GM12878 (cell line): ENCODE results near the gene REEP3. TPM values are rescaled to one million over a fixed set of nuclear protein-coding genes. Genes with fewer than 3 reads are reported as not detected.

Experiments used
- CBFB ChIP-seq: IDR thresholded peaks from 2 replicates; pipeline ENCODE4 v1.6.1; 2016; ENCODE audit warnings: antibody characterized with exemption, low read depth
- CREB1 ChIP-seq: IDR thresholded peaks from 2 replicates; pipeline ENCODE4 v1.6.1; 2012; ENCODE audit warnings: low read depth, mild to moderate bottlenecking, inconsistent platforms
- LARP7 ChIP-seq: fragments of 450-650 bp; IDR thresholded peaks from 2 replicates; pipeline ENCODE4 v1.6.1; 2017; ENCODE audit warnings: mild to moderate bottlenecking
- REST ChIP-seq: IDR thresholded peaks from 2 replicates; pipeline ENCODE4 v1.6.1; 2012; ENCODE audit warnings: mild to moderate bottlenecking, low read depth, low read length
- SKIL ChIP-seq: fragments of 450-650 bp; IDR thresholded peaks from 2 replicates; pipeline ENCODE4 v1.6.1; 2017; ENCODE audit warnings: mild to moderate bottlenecking, low read depth, inconsistent platforms; ENCODE audit not compliant: poor library complexity, severe bottlenecking
- SUPT20H ChIP-seq: IDR thresholded peaks from 2 replicates; pipeline ENCODE4 v1.6.1; 2011; ENCODE audit warnings: low read depth, mild to moderate bottlenecking, low read length, moderate library complexity, borderline replicate concordance; ENCODE audit not compliant: control insufficient read depth
- TCF3 ChIP-seq: IDR thresholded peaks from 2 replicates; pipeline ENCODE4 v1.6.1; 2012; ENCODE audit warnings: low read depth, mild to moderate bottlenecking, low read length, borderline replicate concordance; ENCODE audit not compliant: insufficient read depth
- TCF7 ChIP-seq: IDR thresholded peaks from 2 replicates; pipeline ENCODE4 v1.6.1; 2014; ENCODE audit warnings: antibody characterized with exemption, borderline replicate concordance
- ZNF384 ChIP-seq: IDR thresholded peaks from 2 replicates; pipeline ENCODE4 v1.6.1; 2012; ENCODE audit warnings: low read depth, mild to moderate bottlenecking, low read length, improper control_type of control experiment, borderline replicate concordance
- polyA plus RNA-seq, 11 experiments: library from polyadenylated mRNA; depleted of rRNA in 4 of 11; unstranded in 6 of 11; stranded (reverse) in 5 of 11; fragments of >200 nt; fragmentation: Nextera tagmentation in 4 of 11; fragmentation: Illumina TruSeq in 1 of 11; extraction: Ambion mirVana in 4 of 11; extraction: Trizol in 1 of 11; gene quantifications; 1 replicate in 1 of 11; 2 replicates in 10 of 11; pipeline versions ENCODE4 v1.2.1 to v1.2.3, GENCODE V29; 2011 to 2016; ENCODE audit warnings: inconsistent platforms in 2 of 11, missing spikeins in 2 of 11, low read depth in 1 of 11
- total RNA-seq, 4 experiments: library from RNA; depleted of rRNA in 3 of 4; stranded (reverse); fragments of >200 nt in 3 of 4; fragmentation: Illumina TruSeq in 1 of 4; extraction: Trizol in 1 of 4; gene quantifications; 2 replicates each; pipeline versions ENCODE4 v1.2.1 to v1.2.3, GENCODE V29; 2013 to 2021

REEP3 gene
- total and polyA plus RNA-seq, 10 of the 15 experiments (the other 5 are each of a cell fraction or from before 2014, with no cell fraction given) = 4.9 to 25.9 (median 16.2) TPM

DNA sequence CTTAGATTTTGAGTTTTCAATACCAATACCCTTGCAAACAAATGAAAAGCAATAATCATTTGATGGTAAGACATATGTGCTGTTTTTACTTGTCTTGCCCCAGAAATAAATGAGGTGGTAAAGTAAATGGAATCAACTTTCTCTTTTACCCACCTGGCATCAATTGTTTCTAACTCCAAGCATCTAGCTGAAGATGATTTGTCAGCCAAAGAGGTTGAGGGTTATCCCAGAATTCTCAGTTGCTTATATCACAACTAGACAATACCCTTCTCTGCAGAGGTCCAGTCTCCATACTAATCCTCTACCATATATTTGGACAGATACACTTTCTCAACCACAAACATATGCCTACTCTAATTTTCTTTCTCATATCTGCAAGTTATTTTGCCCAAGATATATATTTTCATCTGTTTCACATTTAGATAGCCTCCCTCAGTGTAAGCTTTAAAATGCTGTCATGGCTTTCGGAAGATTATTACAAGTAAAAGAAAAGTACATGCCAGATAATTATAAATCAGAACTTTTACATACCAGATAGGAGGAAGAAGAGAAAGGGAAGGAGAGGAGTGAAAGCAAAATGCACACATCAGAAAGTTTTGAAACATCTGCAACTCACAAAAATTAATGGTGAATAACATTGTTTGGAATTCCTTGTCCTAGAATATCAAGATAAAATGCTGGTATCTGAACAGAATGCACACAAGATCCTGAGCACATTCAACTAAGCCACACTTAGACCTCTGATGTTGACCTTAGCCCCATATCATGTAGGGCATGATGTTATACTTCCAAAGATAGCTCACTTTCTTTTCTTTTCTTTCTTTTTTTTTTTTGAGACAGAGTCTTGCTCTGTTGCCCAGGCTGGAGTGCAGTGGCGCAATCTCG is 146.6 kb downstream of the REEP3 start (continued):
- TF ChIP-seq LARP7 (no peak), TCF3 (no peak), ZNF384 (no peak), CREB1 (no peak), REST (no peak), TCF7 (no peak), CBFB (no peak), SUPT20H (no peak), SKIL (no peak)
- TF ChIP-seq, all 136 proteins: peak for 0
